ENCODE results near the gene MBLAC1. TPM values are rescaled to one million over a fixed set of nuclear protein-coding genes. Genes with fewer than 3 reads are reported as not detected.
A peak's percentile ranks its signal among the peaks of the same experiment; 100 is the strongest.

MBLAC1 gene
- total and polyA plus RNA-seq, 11 donors = 1.3 to 3.2 (median 2.0) TPM

DNA sequence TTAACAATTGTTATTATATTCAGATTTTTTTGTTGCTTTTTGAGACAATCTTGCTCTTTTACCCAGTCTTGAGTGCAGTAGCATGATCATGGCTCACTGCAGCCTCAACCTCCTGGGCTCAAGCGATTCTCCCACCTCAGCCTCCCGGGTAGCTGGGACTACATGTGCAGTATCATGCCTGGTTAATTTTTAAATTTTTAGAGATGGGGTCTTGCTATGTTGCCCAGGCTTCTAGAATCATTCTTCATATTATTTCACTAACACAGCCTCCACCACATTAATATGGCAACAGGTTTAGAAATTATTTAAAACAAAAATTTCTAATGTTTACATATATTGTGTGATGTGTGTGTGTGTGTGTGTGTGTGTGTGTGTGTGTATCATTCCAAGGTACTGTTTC lies 20.5 kb downstream of the MBLAC1 start:
- ATAC-seq = no peak
- H3K36me3 ChIP-seq = peaks cover 0 to 18% (median 0%) of the 10 kb centered on the region in 9 donors
- 94 to 99% (median 97%) methylated on average over 2 of the region's 2 CpGs for WGBS, 4 donors

DNA sequence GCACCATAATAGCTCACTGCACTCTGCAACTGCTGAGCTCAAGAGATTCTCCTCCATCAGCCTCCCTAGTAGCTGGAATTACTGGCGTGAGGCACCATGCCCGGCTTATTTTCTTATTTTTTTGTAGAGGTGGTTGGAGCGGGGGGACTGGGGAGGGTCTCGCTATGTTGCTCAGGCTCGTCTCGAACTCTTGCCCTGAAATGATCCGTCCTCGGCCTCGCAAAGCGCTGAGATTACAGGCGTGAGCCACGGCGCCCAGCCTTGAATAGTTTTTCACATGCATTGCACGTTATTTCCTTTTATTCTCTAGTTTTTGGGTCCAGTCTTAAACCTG lies 21.4 kb downstream of the MBLAC1 start:
- peaks cover 0 to 25% (median 3%) of the 10 kb centered on the region in 9 donors for H3K36me3 ChIP-seq
- TF ChIP-seq POLR2A (IDR thresholded peaks at IDR 0.05) = no peak
- TF ChIP-seq CTCF (IDR thresholded peaks at IDR 0.05) = no peak
- intact Hi-C loops (cut with DNase I) = loop anchor here in 1 of 10 donors (10.0 kb wide), 1 partner anchor 197 kb away; no protein-coding TSS in a partner anchor
- H3K27ac ChIP-seq = peak overlapping the region in 11 of 12 donors; percentile 26 to 89 (median 83)
- 16 to 28% (median 20%) methylated on average over 14 of the region's 14 CpGs for WGBS, 4 donors
- no peaks in the 10 kb centered on the region for H3K9me3 ChIP-seq
- peak overlapping the region; percentile 16 to 97 (median 76) for H3K4me3 ChIP-seq
- peaks cover 0 to 46% (median 12%) of the 10 kb centered on the region in 12 donors for H3K4me1 ChIP-seq
- no peaks in the 10 kb centered on the region for H3K27me3 ChIP-seq
- no peak for DNase-seq
- peak in 1 of 4 donors; percentile 1 for ATAC-seq

More for the DNA sequence above, 20.5 kb downstream of the MBLAC1 start:
- Histone ChIP-seq H3K4me1 (peaks cover 0 to 36% (median 12%) of the 10 kb centered on the region in 12 donors), H3K27me3 (no peaks in the 10 kb centered on the region), H3K4me3 (no peak overlapping the region), H3K9me3 (no peaks in the 10 kb centered on the region), H3K27ac (no peak overlapping the region)
- intact Hi-C loops (cut with DNase I) = loop anchor here in 1 of 10 donors (10.0 kb wide), 1 partner anchor 198 kb away; no protein-coding TSS in a partner anchor
- DNase-seq = no peak
- TF ChIP-seq POLR2A (IDR thresholded peaks at IDR 0.05) = no peak
- TF ChIP-seq CTCF (IDR thresholded peaks at IDR 0.05) = no peak

DNA sequence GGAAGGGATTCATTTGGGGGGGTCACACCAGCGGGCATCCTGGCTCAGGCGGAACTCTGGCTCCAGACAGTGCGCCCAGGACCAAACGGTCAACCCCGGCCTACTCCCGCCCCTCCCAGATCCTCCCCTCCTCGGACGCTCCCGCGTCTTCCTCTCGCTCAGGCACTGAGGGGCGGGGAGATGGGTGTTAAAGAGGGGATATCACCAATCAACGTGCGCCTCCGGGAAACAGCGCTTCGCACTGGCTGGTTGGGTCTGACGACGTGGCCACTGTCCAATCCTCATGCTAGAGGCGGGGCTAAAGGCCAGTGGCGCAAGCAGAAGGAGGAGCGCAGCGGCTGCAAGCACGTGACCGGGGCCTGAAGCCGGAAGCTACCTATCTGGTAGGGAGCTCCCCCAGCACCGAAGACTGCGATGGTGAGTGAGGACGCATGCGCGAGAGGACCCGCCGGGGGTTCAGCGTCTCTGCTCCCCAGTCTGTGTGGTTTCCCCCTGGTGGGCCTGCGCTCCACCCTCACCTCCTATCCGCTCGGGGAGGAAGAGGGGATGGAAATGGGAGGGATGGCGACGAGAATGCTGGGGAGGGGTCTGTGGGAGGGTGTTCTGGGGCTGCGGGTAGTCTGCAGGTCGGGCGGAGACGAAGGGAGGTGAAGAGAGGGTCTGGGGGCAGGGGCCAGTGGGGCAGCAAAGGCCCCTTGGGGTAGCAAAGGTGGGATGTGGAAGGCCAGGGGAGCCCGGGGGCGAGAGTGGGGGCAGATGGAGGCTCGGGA lies 22.0 kb downstream of the MBLAC1 start, which contains the start of gene LAMTOR4:
LAMTOR4 (plus strand) TSS at position 360 of the 770 bp plus-strand sequence; CDS start at position 415, 55 bp downstream.
- no peaks in the 10 kb centered on the region for H3K9me3 ChIP-seq
- H3K4me3 ChIP-seq = peak within 1 kb of the TSS; percentile 61 to 97 (median 81)
- peaks cover 0 to 50% (median 12%) of the 10 kb centered on the region in 12 donors for H3K4me1 ChIP-seq
- DNase-seq = peak; percentile 99 to 100 (median 99)
- 0 to 2% (median 1%) methylated on average over 18 to 46 of the region's 46 CpGs for WGBS, 4 donors
- peak in 1 of 2 donors; percentile 94 for TF ChIP-seq POLR2A (IDR thresholded peaks at IDR 0.05)
- no peak for TF ChIP-seq CTCF (IDR thresholded peaks at IDR 0.05)
- intact Hi-C loops (cut with DNase I) = loop anchor here in 1 of 10 donors (10.0 kb wide), 1 partner anchor 196 kb away; no protein-coding TSS in a partner anchor
- H3K27ac ChIP-seq = peak within 1 kb of the TSS; percentile 67 to 89 (median 84)
- H3K27me3 ChIP-seq = no peaks in the 10 kb centered on the region
- ATAC-seq = peak; percentile 99 to 100 (median 100)
- H3K36me3 ChIP-seq = peaks cover 0 to 30% (median 8%) of the 10 kb centered on the region in 9 donors

DNA sequence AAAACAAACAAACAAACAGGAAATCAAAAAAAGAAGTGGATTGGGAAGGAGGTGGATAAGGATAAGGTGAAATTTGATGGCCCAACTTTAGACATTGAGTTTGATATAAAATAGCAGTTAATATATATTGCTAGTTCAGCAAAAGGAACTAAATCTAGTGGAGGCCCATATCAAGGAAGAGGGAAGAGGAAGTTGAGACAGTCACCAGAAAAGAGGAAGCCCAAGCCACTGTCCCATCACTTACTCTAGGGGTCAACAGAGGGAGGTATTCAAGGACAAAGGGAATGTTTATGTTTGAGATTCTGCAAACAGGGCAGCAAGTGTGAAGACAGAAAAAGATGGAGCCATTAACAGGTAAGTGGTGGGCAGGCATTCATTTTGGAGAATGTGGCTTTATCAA lies 25.6 kb downstream of the MBLAC1 start:
- no peak for ATAC-seq
- peak overlapping the region in 1 of 12 donors; percentile 66 for H3K27ac ChIP-seq
- no peak overlapping the region for H3K4me3 ChIP-seq
- no peaks in the 10 kb centered on the region for H3K9me3 ChIP-seq
- DNase-seq = no peak
- TF ChIP-seq POLR2A (IDR thresholded peaks at IDR 0.05) = no peak
- TF ChIP-seq CTCF (IDR thresholded peaks at IDR 0.05) = no peak
- H3K4me1 ChIP-seq = peaks cover 0 to 75% (median 19%) of the 10 kb centered on the region in 12 donors
- peaks cover 0 to 62% (median 38%) of the 10 kb centered on the region in 9 donors for H3K36me3 ChIP-seq
- intact Hi-C loops (cut with DNase I) = no loop called here
- no peaks in the 10 kb centered on the region for H3K27me3 ChIP-seq
